IMR-90 (cell line): ENCODE data around the gene CBL. TPM values are rescaled to one million over a fixed set of nuclear protein-coding genes. Genes with fewer than 3 reads are reported as not detected.
A peak's percentile ranks its signal among the peaks of the same experiment; 100 is the strongest.

Experiments used
- ATAC-seq: fragments of 200-7000 bp; cut with Tn5 transposase; 2 replicates; pipeline ENCODE4 v1.9.1; 2020; ENCODE audit warnings: low read depth, mild to moderate bottlenecking, moderate library complexity
- BruUV-seq: library from RNA; stranded (reverse); fragments of 400-500 nt; replicated peaks from 2 replicates; lab custom pipeline; 2021; lab: Mats Ljungman, UMichigan
- CTCF ChIA-PET: fragments of 300-600 bp; formaldehyde crosslinking; extraction: SDS; loops from one replicate; lab custom pipeline; 2021; ENCODE audit warnings: antibody characterized with exemption; lab: Yijun Ruan, JAX
- POLR2A ChIA-PET: fragments of 300-600 bp; sonication (Branson Sonifier 250); formaldehyde crosslinking; loops from one replicate; lab custom pipeline; 2022; ENCODE audit warnings: antibody characterized with exemption; ENCODE audit not compliant: unreplicated experiment; lab: Charles Lee
- DNase-seq: peaks from one replicate; pipeline ENCODE4 v3.0.0; 2013
- H2AFZ ChIP-seq: replicated peaks from 2 replicates; pipeline ENCODE3; 2013; ENCODE audit warnings: low read length, mild to moderate bottlenecking; ENCODE audit not compliant: poor library complexity
- H2AK5ac ChIP-seq: 2 replicates; pipeline ENCODE4 v1.6.1; 2013; ENCODE audit warnings: low read depth, low read length, inconsistent platforms
- H2AK9ac ChIP-seq: replicated peaks from 2 replicates; pipeline ENCODE3; 2013; ENCODE audit warnings: mild to moderate bottlenecking, low read depth, low read length, moderate library complexity; ENCODE audit not compliant: poor library complexity
- H2BK120ac ChIP-seq: 2 replicates; pipeline ENCODE4 v1.6.1; 2013; ENCODE audit warnings: low read depth, low read length, inconsistent platforms
- H2BK15ac ChIP-seq: 3 replicates; pipeline ENCODE4 v1.6.1; 2013; ENCODE audit warnings: low read depth, low read length, inconsistent platforms
- H2BK20ac ChIP-seq: 2 replicates; pipeline ENCODE4 v1.6.1; 2013; ENCODE audit warnings: low read depth, mild to moderate bottlenecking, inconsistent platforms, low read length, moderate library complexity
- H2BK5ac ChIP-seq: 2 replicates; pipeline ENCODE4 v1.6.1; 2013; ENCODE audit warnings: mild to moderate bottlenecking, low read depth, low read length, inconsistent platforms; ENCODE audit not compliant: poor library complexity, severe bottlenecking
- H3K14ac ChIP-seq: replicated peaks from 2 replicates; pipeline ENCODE4 v1.6.1; 2013; ENCODE audit warnings: low read depth, low read length, inconsistent platforms
- H3K18ac ChIP-seq: 2 replicates; pipeline ENCODE4 v1.6.1; 2013; ENCODE audit warnings: low read depth, low read length, control low read depth
- H3K23ac ChIP-seq: 2 replicates; pipeline ENCODE4 v1.6.1; 2013; ENCODE audit warnings: low read depth, low read length, inconsistent platforms
- H3K27ac ChIP-seq: 2 replicates; pipeline ENCODE4 v1.5.1; 2013; ENCODE audit warnings: mild to moderate bottlenecking, control low read depth, low read length; ENCODE audit not compliant: insufficient read depth
- H3K27me3 ChIP-seq: 2 replicates; pipeline ENCODE4 v1.6.1; 2013; ENCODE audit warnings: low read length; ENCODE audit not compliant: control insufficient read depth, insufficient read depth
- H3K36me3 ChIP-seq: 2 replicates; pipeline ENCODE4 v1.6.1; 2013; ENCODE audit warnings: low read length, mixed read lengths; ENCODE audit not compliant: control insufficient read depth, insufficient read depth
- H3K4ac ChIP-seq: 2 replicates; pipeline ENCODE4 v1.6.1; 2013; ENCODE audit warnings: low read depth, low read length, inconsistent platforms
- H3K4me1 ChIP-seq: 2 replicates; pipeline ENCODE4 v1.6.1; 2013; ENCODE audit warnings: low read length, mixed read lengths; ENCODE audit not compliant: control insufficient read depth, insufficient read depth
- H3K4me2 ChIP-seq: 2 replicates; pipeline ENCODE4 v1.6.1; 2013; ENCODE audit warnings: low read depth, mild to moderate bottlenecking, control low read depth, low read length, moderate library complexity
- H3K4me3 ChIP-seq: 2 replicates; pipeline ENCODE4 v1.5.1; 2013; ENCODE audit warnings: low read depth, mild to moderate bottlenecking, control low read depth, low read length, moderate library complexity; ENCODE audit not compliant: insufficient read depth
- H3K56ac ChIP-seq: 2 replicates; pipeline ENCODE4 v1.6.1; 2013; ENCODE audit warnings: low read length, inconsistent platforms; ENCODE audit not compliant: insufficient read depth; ENCODE audit errors: extremely low read depth
- H3K79me1 ChIP-seq, 2 experiments: 2 replicates each; pipeline ENCODE4 v1.6.1; 2013; ENCODE audit warnings: low read length in 2 of 2, inconsistent platforms in 1 of 2, low read depth in 1 of 2
- H3K9ac ChIP-seq: 2 replicates; pipeline ENCODE4 v1.6.1; 2013; ENCODE audit warnings: low read depth, low read length, control low read depth
- H3K9me1 ChIP-seq: 2 replicates; pipeline ENCODE4 v1.6.1; 2013; ENCODE audit warnings: low read length, inconsistent platforms; ENCODE audit not compliant: insufficient read depth
- H3K9me3 ChIP-seq: 2 replicates; pipeline ENCODE4 v1.6.1; 2013; ENCODE audit warnings: low read length; ENCODE audit not compliant: control insufficient read depth, insufficient read depth
- H4K20me1 ChIP-seq: 2 replicates; pipeline ENCODE4 v1.6.1; 2013; ENCODE audit warnings: low read length, inconsistent platforms; ENCODE audit not compliant: insufficient read depth
- H4K5ac ChIP-seq: 2 replicates; pipeline ENCODE4 v1.6.1; 2013; ENCODE audit warnings: mild to moderate bottlenecking, low read depth, low read length, control low read depth
- H4K8ac ChIP-seq, 2 experiments: 2 replicates each; pipeline ENCODE4 v1.6.1; 2013; ENCODE audit warnings: low read depth in 2 of 2, low read length in 2 of 2, control low read depth in 1 of 2, inconsistent platforms in 1 of 2
- H4K91ac ChIP-seq: 2 replicates; pipeline ENCODE4 v1.6.1; 2013; ENCODE audit warnings: low read depth, low read length, inconsistent platforms; ENCODE audit not compliant: insufficient read depth
- BHLHE40 ChIP-seq: fragments of 150-350 bp; IDR thresholded peaks from 2 replicates; pipeline ENCODE4 v1.6.1; 2016; ENCODE audit warnings: mild to moderate bottlenecking, low read depth, low read length
- CEBPB ChIP-seq: IDR thresholded peaks from 2 replicates; pipeline ENCODE4 v1.6.1; 2012; ENCODE audit warnings: low read depth, low read length, improper control_type of control experiment
- CHD1 ChIP-seq: IDR thresholded peaks from 2 replicates; pipeline ENCODE4 v1.6.1; 2012; ENCODE audit warnings: low read depth, low read length, improper control_type of control experiment
- MAFK ChIP-seq: IDR thresholded peaks from 2 replicates; pipeline ENCODE4 v1.6.1; 2012; ENCODE audit warnings: low read depth, low read length, improper control_type of control experiment
- MAZ ChIP-seq: IDR thresholded peaks from 2 replicates; pipeline ENCODE4 v1.6.1; 2012; ENCODE audit warnings: low read depth, mild to moderate bottlenecking, low read length, improper control_type of control experiment, moderate library complexity, borderline replicate concordance
- MXI1 ChIP-seq: IDR thresholded peaks from 2 replicates; pipeline ENCODE4 v1.6.1; 2012; ENCODE audit warnings: low read depth, mild to moderate bottlenecking, low read length, moderate library complexity, borderline replicate concordance
- NFE2L2 ChIP-seq: fragments of 150-350 bp; IDR thresholded peaks from 2 replicates; pipeline ENCODE4 v1.6.1; 2016; ENCODE audit warnings: low read depth, mild to moderate bottlenecking, low read length
- POLR2A ChIP-seq: IDR thresholded peaks from 2 replicates; pipeline ENCODE4 v1.6.1; 2012; ENCODE audit warnings: mild to moderate bottlenecking, low read depth, low read length
- RAD21 ChIP-seq: IDR thresholded peaks from 2 replicates; pipeline ENCODE4 v1.6.1; 2012; ENCODE audit warnings: low read length, improper control_type of control experiment
- RCOR1 ChIP-seq: IDR thresholded peaks from 2 replicates; pipeline ENCODE4 v1.6.1; 2012; ENCODE audit warnings: mild to moderate bottlenecking, low read length, improper control_type of control experiment; ENCODE audit not compliant: insufficient replicate concordance
- RFX5 ChIP-seq: IDR thresholded peaks from 2 replicates; pipeline ENCODE4 v1.8.0; 2012; ENCODE audit warnings: low read depth, mild to moderate bottlenecking, low read length, moderate library complexity
- USF2 ChIP-seq: fragments of 150-350 bp; IDR thresholded peaks from 2 replicates; pipeline ENCODE4 v1.6.1; 2017; ENCODE audit warnings: mild to moderate bottlenecking, antibody characterized with exemption, low read length, low read depth
- WGBS, 2 experiments: methylation state at CpG; one replicate each; pipeline versions ENCODE4 v1.1.5 to v1.1.7; 2013; ENCODE audit warnings: missing lambda C conversion rate in 2 of 2; ENCODE audit not compliant: insufficient read length in 1 of 2; ENCODE audit errors: extremely low coverage in 2 of 2; 5-methylcytosine and 5-hydroxymethylcytosine counted together
- dilution Hi-C: fragments of 300-500 bp; cut with HindIII; formaldehyde crosslinking; loops from one replicate; pipeline ENCODE4 v1.14.3; 2018; ENCODE audit warnings: low sequenced_read_pairs; ENCODE audit not compliant: unreplicated experiment
- in situ Hi-C: fragments of 300-500 bp; cut with MboI; formaldehyde crosslinking; loops from 3 replicates; pipeline ENCODE4 v1.14.3; 2019; ENCODE audit warnings: low sequenced_read_pairs, inconsistent platforms, mixed read lengths
- intact Hi-C: fragments of 100-400 bp; cut with micrococcal nuclease; formaldehyde crosslinking; loops from 2 replicates; pipeline ENCODE4 v1.10.0; 2022
- polyA plus RNA-seq, 3 experiments: library from polyadenylated mRNA; depleted of rRNA; stranded (reverse); fragments of >200 nt; gene quantifications; 2 replicates each; pipeline ENCODE4 v1.2.3, GENCODE V29; 2012; ENCODE audit warnings: low replicate concordance in 1 of 3
- total RNA-seq: library from RNA; depleted of rRNA; stranded (reverse); fragments of >200 nt; gene quantifications from 2 replicates; pipeline ENCODE4 v1.2.3, GENCODE V29; 2012
- TF ChIP-seq, protein P1 (sequence below): conservative IDR thresholded peaks from 2 replicates; pipeline ENCODE4 v1.5.1; 2012; ENCODE audit warnings: mild to moderate bottlenecking, low read depth, low read length, improper control_type of control experiment
- TF ChIP-seq, protein P2 (sequence below): fragments of 150-350 bp; IDR thresholded peaks from 2 replicates; pipeline ENCODE4 v1.6.1; 2016; ENCODE audit warnings: low read depth, mild to moderate bottlenecking, low read length, moderate library complexity, borderline replicate concordance

The CBL gene
- total and polyA plus RNA-seq, 2 of the 4 experiments (the other 2 are of a cell fraction), result 6.1 to 11.8 TPM

GRCh38 chr11:119284344-119285157 lies 78.4 kb downstream of the CBL start:
- H3K23ac ChIP-seq, result no peak overlapping the region
- ATAC-seq, result peak; percentile 80
- no peak overlapping the region for H3K4ac ChIP-seq
- 0 out of 4 replicates have a peak overlapping the region, but pooled peaks of 1 of the 2 experiments have one; percentile 6 for H4K8ac ChIP-seq
- no peak overlapping the region for H3K14ac ChIP-seq
- in situ Hi-C loops (no loop called here), intact Hi-C loops (loop anchor here (1.0 kb wide), 1 partner anchor 79 kb away; no protein-coding TSS in a partner anchor), dilution Hi-C loops (no loop called here)
- H3K4me3 ChIP-seq, result no peak overlapping the region
- peaks cover 32% of the 10 kb centered on the region for H3K36me3 ChIP-seq
- H3K9me1 ChIP-seq, result no peaks in the 10 kb centered on the region
- CTCF ChIA-PET, result interaction anchor here (0.6 to 1.6 kb wide), 6 partner anchors 10 to 78 kb away, joined by 3 to 8 read pairs (median 4); partner anchors contain the start of gene C1QTNF5
- no peak overlapping the region for H3K4me2 ChIP-seq
- no peak overlapping the region for H2AK5ac ChIP-seq
- POLR2A ChIA-PET, result no interaction called here
- 100% methylated on average over 3 of the region's 9 CpGs; no CpG with 5 or more reads in 1 of the 2 experiments for WGBS, 2 experiments
- no peak overlapping the region for H3K56ac ChIP-seq
- no peak overlapping the region for H2BK20ac ChIP-seq
- no peaks in the 10 kb centered on the region for H3K4me1 ChIP-seq
- H3K27ac ChIP-seq, result no peak overlapping the region
- no peak overlapping the region for H2AK9ac ChIP-seq
- no peak overlapping the region for H3K9ac ChIP-seq
- H4K91ac ChIP-seq, result no peak overlapping the region
- no peak overlapping the region for H2BK5ac ChIP-seq
- H3K27me3 ChIP-seq, result no peaks in the 10 kb centered on the region
- peaks cover 13 to 26% of the 10 kb centered on the region in 2 experiments; a peak in 3 of 4 replicates for H3K79me1 ChIP-seq
- no TSS peak for BruUV-seq
- peak; percentile 47 for DNase-seq
- no peaks in the 10 kb centered on the region; the same call in 1 of the 2 replicates for H4K20me1 ChIP-seq
- no peaks in the 10 kb centered on the region for H3K9me3 ChIP-seq
- no peak overlapping the region for H3K18ac ChIP-seq
- no peak overlapping the region for H2BK120ac ChIP-seq
- H2AFZ ChIP-seq, result no peak overlapping the region
- H4K5ac ChIP-seq, result no peak overlapping the region
- H2BK15ac ChIP-seq, result no peak overlapping the region
- no peak for TF ChIP-seq MAFK
- no peak for TF ChIP-seq MAZ
- TF ChIP-seq, protein P1, sequence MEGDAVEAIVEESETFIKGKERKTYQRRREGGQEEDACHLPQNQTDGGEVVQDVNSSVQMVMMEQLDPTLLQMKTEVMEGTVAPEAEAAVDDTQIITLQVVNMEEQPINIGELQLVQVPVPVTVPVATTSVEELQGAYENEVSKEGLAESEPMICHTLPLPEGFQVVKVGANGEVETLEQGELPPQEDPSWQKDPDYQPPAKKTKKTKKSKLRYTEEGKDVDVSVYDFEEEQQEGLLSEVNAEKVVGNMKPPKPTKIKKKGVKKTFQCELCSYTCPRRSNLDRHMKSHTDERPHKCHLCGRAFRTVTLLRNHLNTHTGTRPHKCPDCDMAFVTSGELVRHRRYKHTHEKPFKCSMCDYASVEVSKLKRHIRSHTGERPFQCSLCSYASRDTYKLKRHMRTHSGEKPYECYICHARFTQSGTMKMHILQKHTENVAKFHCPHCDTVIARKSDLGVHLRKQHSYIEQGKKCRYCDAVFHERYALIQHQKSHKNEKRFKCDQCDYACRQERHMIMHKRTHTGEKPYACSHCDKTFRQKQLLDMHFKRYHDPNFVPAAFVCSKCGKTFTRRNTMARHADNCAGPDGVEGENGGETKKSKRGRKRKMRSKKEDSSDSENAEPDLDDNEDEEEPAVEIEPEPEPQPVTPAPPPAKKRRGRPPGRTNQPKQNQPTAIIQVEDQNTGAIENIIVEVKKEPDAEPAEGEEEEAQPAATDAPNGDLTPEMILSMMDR, result peak; percentile 54
- TF ChIP-seq NFE2L2, result no peak
- TF ChIP-seq, protein P2, sequence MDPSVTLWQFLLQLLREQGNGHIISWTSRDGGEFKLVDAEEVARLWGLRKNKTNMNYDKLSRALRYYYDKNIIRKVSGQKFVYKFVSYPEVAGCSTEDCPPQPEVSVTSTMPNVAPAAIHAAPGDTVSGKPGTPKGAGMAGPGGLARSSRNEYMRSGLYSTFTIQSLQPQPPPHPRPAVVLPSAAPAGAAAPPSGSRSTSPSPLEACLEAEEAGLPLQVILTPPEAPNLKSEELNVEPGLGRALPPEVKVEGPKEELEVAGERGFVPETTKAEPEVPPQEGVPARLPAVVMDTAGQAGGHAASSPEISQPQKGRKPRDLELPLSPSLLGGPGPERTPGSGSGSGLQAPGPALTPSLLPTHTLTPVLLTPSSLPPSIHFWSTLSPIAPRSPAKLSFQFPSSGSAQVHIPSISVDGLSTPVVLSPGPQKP, result no peak
- no peak for TF ChIP-seq POLR2A
- no peak for TF ChIP-seq MXI1
- no peak for TF ChIP-seq RCOR1
- TF ChIP-seq BHLHE40, result no peak
- TF ChIP-seq RFX5, result no peak
- no peak for TF ChIP-seq USF2
- TF ChIP-seq CEBPB, result no peak
- TF ChIP-seq CHD1, result no peak
- peak; percentile 61 for TF ChIP-seq RAD21
